Measurements from ENCODE around the gene NFKBIL1.

DNA sequence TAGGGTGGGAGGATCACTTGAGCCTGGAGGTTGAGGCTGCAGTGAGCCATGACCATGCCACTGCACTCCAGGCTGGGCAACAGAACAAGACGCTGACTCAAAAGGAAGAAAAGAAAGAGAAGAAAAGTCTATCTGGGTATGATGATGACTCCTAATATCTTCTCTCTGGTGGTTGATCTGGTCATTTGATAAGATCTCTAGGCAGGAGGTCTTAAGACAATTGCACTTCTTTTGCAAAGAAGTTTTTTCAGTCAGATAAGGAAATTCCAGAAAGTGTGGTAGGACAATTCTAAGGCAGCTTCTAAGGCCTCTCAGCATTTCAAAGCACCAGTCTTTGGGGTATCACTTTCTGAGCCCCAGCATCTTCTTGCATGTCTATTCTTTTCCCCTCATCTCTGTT is 59.9 kb downstream of the NFKBIL1 start:
- no peak for TF ChIP-seq YY1 (IDR thresholded peaks at IDR 0.05; ENCODE audit: insufficient read depth, insufficient read length)
- no peak for TF ChIP-seq ZNF274 (IDR thresholded peaks at IDR 0.05; ENCODE audit: low read depth, low read length)
